Brain microvascular endothelial cell (primary cell): Measurements from ENCODE around the gene PAMR1.
"Not testable (repeated sequence)": the region's sequence is repeated elsewhere in the genome, so short reads cannot be mapped to it uniquely, and the experiment has no call there.

ENCODE experiments used
- DNase-seq: peaks from one replicate; pipeline ENCODE4 v3.0.0-alpha.2; 2020
- H3K27ac ChIP-seq: fragments of 250-450 bp; sonication (Bioruptor Pico); 2 replicates; pipeline ENCODE4 v1.5.1; 2020; ENCODE audit warnings: mild to moderate bottlenecking, moderate library complexity
- H3K27me3 ChIP-seq: fragments of 250-450 bp; sonication (Bioruptor Pico); replicated peaks from 2 replicates; pipeline ENCODE4 v1.5.1; 2020; ENCODE audit warnings: mild to moderate bottlenecking
- H3K36me3 ChIP-seq: fragments of 250-450 bp; sonication (Bioruptor Pico); replicated peaks from 2 replicates; pipeline ENCODE4 v1.5.1; 2020; ENCODE audit warnings: mild to moderate bottlenecking
- H3K4me3 ChIP-seq: 2 replicates; pipeline ENCODE4 v1.5.1; 2011; ENCODE audit warnings: low read depth, mild to moderate bottlenecking, control low read depth, low read length, moderate library complexity
- in situ Hi-C: cut with HindIII; loops from 2 replicates; pipeline ENCODE4 v1.10.0; 2017; ENCODE audit warnings: low sequenced_read_pairs, low pct_ligation_motif_present
- TF ChIP-seq, protein P1 (sequence below): IDR thresholded peaks from 2 replicates; pipeline ENCODE4 v1.5.1; 2011; ENCODE audit warnings: low read depth, mild to moderate bottlenecking, moderate library complexity, low read length, control low read depth, inconsistent platforms; ENCODE audit errors: missing control alignments

PAMR1 gene

DNA sequence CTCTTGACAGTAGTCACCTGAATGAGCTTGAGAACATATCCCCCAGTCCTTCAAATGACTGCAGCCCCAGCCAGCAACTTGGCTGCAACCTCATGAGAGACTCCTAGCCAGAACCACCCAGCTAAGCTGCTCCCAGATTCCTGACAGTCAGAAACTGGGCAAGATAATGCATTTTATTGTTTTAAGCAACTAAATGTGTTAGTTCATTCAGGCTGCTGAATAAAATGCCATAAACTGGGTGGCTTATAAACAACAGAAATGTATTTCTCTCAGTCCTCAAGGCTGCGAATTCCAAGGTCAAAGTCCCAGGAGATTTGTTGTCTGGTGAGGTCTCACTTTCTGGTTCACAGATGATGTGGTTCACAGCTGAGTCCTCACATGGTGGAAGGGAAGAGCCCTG is 5.8 kb upstream of the PAMR1 start:
- DNase-seq = no peak
- Histone ChIP-seq H3K27me3 (no peaks in the 10 kb centered on the region), H3K36me3 (no peaks in the 10 kb centered on the region), H3K27ac (no peak overlapping the region), H3K4me3 (no peak overlapping the region)
- in situ Hi-C loops = no loop called here
- TF ChIP-seq, protein P1, sequence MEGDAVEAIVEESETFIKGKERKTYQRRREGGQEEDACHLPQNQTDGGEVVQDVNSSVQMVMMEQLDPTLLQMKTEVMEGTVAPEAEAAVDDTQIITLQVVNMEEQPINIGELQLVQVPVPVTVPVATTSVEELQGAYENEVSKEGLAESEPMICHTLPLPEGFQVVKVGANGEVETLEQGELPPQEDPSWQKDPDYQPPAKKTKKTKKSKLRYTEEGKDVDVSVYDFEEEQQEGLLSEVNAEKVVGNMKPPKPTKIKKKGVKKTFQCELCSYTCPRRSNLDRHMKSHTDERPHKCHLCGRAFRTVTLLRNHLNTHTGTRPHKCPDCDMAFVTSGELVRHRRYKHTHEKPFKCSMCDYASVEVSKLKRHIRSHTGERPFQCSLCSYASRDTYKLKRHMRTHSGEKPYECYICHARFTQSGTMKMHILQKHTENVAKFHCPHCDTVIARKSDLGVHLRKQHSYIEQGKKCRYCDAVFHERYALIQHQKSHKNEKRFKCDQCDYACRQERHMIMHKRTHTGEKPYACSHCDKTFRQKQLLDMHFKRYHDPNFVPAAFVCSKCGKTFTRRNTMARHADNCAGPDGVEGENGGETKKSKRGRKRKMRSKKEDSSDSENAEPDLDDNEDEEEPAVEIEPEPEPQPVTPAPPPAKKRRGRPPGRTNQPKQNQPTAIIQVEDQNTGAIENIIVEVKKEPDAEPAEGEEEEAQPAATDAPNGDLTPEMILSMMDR = no peak

DNA sequence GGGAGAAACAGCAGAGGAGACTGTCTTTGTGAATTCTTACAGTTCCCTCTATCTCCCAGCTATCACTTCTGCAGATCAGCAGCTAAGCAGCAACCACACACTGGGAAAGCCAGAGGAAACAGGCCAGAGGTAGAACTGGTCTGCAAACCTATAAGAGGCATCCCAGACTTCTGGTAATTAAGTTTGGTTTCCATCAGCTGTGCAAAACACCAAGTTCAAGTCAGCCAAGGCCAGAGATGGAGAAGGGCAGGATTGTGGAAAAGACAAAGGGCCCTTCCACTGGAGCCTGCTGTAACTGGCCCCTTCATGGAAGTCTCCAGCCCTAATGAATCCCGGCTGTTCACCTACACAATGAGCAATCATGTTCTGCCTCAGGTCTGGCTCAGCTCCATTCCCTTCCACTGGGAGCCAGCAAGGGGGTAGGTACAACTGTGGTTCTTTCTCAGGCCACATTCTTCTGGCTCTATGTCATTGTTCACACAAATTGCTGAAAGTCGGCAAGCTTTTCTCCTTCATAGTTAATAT is 4.6 kb upstream of the PAMR1 start:
- TF ChIP-seq, protein P1 = no peak
- no peak overlapping the region for H3K4me3 ChIP-seq
- no peaks in the 10 kb centered on the region for H3K36me3 ChIP-seq
- H3K27ac ChIP-seq = peak overlapping the region; percentile 70
- in situ Hi-C loops = no loop called here
- H3K27me3 ChIP-seq = no peaks in the 10 kb centered on the region
- DNase-seq = peak; percentile 87

DNA sequence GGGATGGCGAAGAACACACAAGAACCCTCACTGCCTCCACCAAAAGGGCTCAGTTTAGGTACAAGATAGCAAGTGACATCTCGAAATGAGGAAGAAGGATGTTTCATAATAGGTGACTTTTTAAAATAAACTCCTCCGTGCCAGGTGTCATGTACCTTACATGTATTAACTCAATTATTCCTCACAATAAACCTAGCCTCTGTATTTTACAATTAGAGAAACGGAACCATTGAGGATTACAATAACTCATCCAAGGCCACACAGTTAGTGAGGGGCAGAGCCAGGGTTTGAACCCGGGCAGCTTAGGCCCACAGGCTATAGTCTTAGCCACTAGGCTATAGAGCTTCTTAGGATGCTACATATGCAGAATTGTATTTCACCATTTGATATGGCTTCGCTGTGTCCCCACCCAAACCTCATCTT is 965 bp upstream of the PAMR1 start:
- peak; percentile 73 for DNase-seq
- TF ChIP-seq, protein P1 = no peak
- in situ Hi-C loops = no loop called here
- Histone ChIP-seq H3K36me3 (no peaks in the 10 kb centered on the region), H3K27me3 (no peaks in the 10 kb centered on the region), H3K4me3 (peak overlapping the region; percentile 71), H3K27ac (peak overlapping the region; percentile 59)

DNA sequence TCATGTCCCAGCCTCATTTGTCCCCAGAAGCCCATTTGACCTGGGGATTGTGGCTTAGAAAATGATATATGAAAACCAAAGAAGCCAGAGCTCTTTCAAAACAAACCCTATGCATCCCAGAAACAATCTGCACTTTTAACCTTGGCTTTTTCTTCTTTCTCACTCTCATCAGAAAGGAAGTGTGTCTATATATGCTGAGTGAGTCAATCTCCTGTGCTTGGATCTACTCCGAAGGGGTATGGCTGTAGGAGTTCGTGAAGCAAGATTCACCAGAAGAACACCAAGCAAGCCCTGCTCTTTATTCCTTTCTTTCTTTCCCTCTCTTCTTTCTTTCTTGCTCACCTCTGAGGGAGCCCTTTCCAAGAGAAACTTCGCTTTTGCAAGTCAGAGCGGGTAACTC is 636 bp downstream of the PAMR1 start:
- TF ChIP-seq, protein P1 = no peak
- H3K4me3 ChIP-seq = peak overlapping the region; percentile 71
- DNase-seq = peak; percentile 52
- no peaks in the 10 kb centered on the region for H3K27me3 ChIP-seq
- H3K27ac ChIP-seq = peak overlapping the region; percentile 59
- in situ Hi-C loops = no loop called here
- H3K36me3 ChIP-seq = no peaks in the 10 kb centered on the region

DNA sequence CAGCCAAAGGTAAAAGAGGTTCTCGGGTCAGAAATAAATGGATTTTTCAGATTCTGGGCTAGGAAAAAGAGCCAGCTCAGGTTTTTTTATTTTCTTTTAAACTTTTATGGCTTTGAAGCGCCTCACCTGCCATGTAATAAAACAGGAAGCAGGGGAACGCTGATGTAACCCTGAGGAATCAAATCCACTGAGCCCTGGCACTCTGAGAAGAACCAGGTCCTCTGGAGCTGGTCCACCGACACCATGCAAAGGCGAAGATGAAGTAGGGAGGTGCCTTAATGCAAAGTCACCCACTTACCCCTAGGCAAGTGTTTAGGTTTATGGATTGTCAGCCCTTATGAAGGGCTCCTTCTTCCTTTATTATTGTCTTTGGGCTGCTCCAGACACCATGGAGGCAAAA is 1.6 kb downstream of the PAMR1 start:
- Histone ChIP-seq H3K27me3 (no peaks in the 10 kb centered on the region), H3K27ac (no peak overlapping the region), H3K4me3 (peak overlapping the region; percentile 71), H3K36me3 (no peaks in the 10 kb centered on the region)
- in situ Hi-C loops = no loop called here
- TF ChIP-seq, protein P1 = no peak
- no peak for DNase-seq

DNA sequence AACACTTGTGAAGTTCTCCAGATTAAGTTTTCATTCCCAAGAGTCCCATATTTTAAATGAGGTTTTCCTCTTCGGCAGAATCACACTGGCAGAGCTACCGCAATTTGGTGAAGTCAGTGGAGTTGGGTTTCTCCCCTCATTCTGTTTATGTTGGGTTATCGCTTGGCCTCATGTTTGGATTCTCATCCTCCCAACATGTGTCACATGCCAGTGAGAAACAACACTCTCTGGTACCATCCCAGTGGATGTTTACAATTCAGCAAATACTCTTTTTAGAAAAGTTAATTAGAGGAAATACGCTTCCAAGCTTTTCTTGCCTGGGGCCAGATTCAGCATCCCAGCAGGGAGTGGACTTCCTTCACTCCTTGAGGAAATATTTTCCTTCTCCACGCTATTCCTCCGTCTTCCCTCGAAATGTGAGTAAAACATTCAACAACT is 2.1 kb downstream of the PAMR1 start:
- DNase-seq = no peak
- no peaks in the 10 kb centered on the region for H3K27me3 ChIP-seq
- H3K36me3 ChIP-seq = no peaks in the 10 kb centered on the region
- in situ Hi-C loops = no loop called here
- TF ChIP-seq, protein P1 = no peak
- H3K4me3 ChIP-seq = peak overlapping the region; percentile 15
- no peak overlapping the region for H3K27ac ChIP-seq

DNA sequence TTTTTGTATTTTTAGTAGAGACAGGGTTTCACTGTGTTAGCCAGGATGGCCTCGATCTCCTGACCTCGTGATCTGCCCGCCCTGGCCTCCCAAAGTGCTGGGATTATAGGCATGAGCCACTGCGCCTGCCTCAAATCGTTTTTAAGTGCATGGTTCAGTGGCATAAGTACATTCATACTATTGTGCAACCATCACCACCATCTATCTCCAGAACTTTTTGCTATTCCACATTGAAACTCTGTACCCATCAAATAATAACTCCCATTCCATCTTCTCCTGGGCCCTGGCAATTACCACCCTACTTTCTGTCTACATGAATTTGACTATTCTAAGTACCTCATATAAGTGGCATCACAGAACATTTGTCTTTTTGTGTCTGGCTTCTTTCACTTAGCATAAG is 3.3 kb downstream of the PAMR1 start:
- not testable (repeated sequence) for DNase-seq

More for the DNA sequence above, 3.3 kb downstream of the PAMR1 start:
- H3K27me3 ChIP-seq, H3K36me3 ChIP-seq, in situ Hi-C loops, H3K27ac ChIP-seq, H3K4me3 ChIP-seq: not testable (repeated sequence)
